ENCODE measurements around the gene TFPI. TPM values are rescaled to one million over a fixed set of nuclear protein-coding genes. Genes with fewer than 3 reads are reported as not detected.

The TFPI gene
- total RNA-seq, 4 donors from 2014 or later: 42.6 to 141 (median 66.1) TPM

DNA sequence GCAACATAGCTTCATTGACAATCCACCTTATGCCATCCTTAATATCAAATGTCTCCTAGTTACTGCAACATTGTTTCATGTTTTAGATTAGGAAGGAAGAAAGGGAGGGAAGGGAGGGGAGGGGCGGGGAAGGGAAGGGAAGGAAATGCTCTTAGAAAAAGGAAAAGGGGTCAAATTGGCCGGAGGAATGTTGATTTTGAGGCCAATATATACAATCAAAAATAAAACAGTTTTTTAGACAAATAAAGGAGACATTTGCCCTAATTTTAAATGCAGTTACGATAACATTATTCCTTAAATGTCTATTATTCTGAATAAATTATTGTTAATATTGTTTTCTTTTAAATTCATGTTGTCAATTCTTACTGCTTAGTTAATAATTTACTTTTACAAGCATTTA lies 72.7 kb downstream of the TFPI start:
- Histone ChIP-seq H3K27me3 (no peaks in the 10 kb centered on the region), H3K4me3 (no peak overlapping the region), H3K27ac (no peak overlapping the region), H3K9me3 (no peaks in the 10 kb centered on the region), H3K36me3 (peaks cover 0 to 16% of the 10 kb centered on the region in 2 donors), H3K4me1 (no peaks in the 10 kb centered on the region)
- ATAC-seq: no peak
- 63 to 74% methylated on average over 3 of the region's 3 CpGs for WGBS, 2 donors (ENCODE audit: low coverage in 1 of 2)
- TF ChIP-seq EP300 (IDR thresholded peaks at IDR 0.05) (no peak), POLR2AphosphoS5 (IDR thresholded peaks at IDR 0.05) (no peak), POLR2A (IDR thresholded peaks at IDR 0.05) (no peak)
- TF ChIP-seq, protein P1, sequence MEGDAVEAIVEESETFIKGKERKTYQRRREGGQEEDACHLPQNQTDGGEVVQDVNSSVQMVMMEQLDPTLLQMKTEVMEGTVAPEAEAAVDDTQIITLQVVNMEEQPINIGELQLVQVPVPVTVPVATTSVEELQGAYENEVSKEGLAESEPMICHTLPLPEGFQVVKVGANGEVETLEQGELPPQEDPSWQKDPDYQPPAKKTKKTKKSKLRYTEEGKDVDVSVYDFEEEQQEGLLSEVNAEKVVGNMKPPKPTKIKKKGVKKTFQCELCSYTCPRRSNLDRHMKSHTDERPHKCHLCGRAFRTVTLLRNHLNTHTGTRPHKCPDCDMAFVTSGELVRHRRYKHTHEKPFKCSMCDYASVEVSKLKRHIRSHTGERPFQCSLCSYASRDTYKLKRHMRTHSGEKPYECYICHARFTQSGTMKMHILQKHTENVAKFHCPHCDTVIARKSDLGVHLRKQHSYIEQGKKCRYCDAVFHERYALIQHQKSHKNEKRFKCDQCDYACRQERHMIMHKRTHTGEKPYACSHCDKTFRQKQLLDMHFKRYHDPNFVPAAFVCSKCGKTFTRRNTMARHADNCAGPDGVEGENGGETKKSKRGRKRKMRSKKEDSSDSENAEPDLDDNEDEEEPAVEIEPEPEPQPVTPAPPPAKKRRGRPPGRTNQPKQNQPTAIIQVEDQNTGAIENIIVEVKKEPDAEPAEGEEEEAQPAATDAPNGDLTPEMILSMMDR (IDR thresholded peaks at IDR 0.05): no peak

DNA sequence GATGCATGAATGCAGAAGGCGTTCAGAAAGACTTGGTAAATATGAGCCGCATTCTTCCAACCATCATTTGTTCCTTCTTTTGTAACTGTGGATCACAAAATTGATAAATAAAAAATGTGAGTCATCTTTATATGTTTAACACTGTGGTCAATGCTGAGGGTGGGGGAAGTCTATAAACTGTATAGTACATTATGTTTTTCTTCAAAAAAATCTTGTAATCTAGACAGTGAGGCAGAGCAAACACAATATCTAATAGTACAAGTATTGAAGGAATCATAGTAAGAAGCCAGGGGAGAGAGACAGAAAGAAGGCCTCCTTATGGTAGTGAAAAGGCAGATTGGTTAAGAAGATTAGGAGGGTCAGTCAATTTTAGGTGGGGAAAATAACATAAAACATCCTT lies 75.5 kb downstream of the TFPI start:
- Histone ChIP-seq H3K27me3 (no peaks in the 10 kb centered on the region), H3K27ac (no peak overlapping the region), H3K4me1 (no peaks in the 10 kb centered on the region), H3K9me3 (no peaks in the 10 kb centered on the region), H3K4me3 (no peak overlapping the region), H3K36me3 (peaks cover 0 to 16% of the 10 kb centered on the region in 2 donors)
- 95% methylated on average over 2 of the region's 2 CpGs for WGBS, 2 donors (ENCODE audit: low coverage in 1 of 2)
- no peak for ATAC-seq
- TF ChIP-seq EP300 (IDR thresholded peaks at IDR 0.05) (no peak), POLR2AphosphoS5 (IDR thresholded peaks at IDR 0.05) (no peak), POLR2A (IDR thresholded peaks at IDR 0.05) (no peak)
- TF ChIP-seq, protein P1 (IDR thresholded peaks at IDR 0.05): no peak

DNA sequence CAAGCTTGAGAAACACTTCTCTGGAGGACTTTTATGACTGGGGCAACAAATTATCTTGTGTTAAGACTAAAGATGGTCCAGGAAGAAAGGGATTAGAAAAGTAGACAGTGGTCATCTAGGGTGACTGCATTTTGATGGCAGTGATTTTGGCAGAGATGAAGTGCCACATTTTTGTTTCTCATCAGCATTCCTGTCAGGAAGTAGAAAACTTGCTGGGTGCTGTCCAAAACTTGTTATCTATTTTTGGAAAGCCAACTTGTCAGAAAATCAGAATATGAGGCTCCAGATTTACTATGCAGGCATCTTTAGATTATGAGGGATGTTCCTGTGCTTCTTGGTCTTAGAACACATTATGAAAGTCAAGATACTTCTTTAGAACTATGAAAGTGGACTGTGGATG lies 77.2 kb downstream of the TFPI start:
- H3K4me1 ChIP-seq: no peaks in the 10 kb centered on the region
- no peak for ATAC-seq
- peaks cover 0 to 11% of the 10 kb centered on the region in 2 donors for H3K36me3 ChIP-seq
- H3K27me3 ChIP-seq: no peaks in the 10 kb centered on the region
- H3K27ac ChIP-seq: no peak overlapping the region
- H3K9me3 ChIP-seq: no peaks in the 10 kb centered on the region
- TF ChIP-seq, protein P1 (IDR thresholded peaks at IDR 0.05): no peak
- TF ChIP-seq EP300 (IDR thresholded peaks at IDR 0.05): no peak
- TF ChIP-seq POLR2AphosphoS5 (IDR thresholded peaks at IDR 0.05): no peak
- TF ChIP-seq POLR2A (IDR thresholded peaks at IDR 0.05): no peak
- H3K4me3 ChIP-seq: no peak overlapping the region

DNA sequence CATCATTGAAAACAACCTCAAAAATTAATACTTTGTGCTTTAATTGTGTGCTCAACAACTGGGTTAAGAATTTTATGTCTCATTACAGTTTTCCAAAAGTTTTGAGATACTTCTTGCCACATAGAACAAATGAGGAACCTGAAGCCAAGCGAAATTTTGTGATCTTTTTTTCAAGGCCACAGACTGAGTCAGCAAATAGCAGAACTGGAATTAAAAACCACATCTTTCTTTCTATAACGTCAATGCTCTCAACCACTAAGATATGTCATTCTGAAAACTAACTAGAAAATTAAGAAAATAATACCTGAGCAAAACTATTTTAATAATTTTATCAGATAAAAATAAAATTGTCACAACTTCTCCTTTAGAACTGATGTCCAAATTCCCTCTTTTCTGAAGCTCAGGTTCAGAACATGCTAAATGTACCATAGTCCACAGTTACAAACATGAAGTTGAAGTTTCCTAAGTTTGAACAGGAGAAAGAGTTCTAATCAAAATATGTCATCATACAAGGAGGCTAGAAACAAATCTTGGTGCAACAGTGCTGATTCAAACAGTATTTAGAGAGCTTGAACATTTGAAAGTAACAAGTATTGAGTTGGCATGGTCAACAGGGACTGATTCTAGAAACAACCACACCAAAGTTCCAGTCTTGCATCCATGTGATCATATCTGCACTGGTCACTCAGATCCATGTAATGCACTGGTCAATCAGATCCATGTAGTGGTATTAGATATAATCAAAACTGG lies 78.6 kb downstream of the TFPI start:
- WGBS, 2 donors (ENCODE audit: low coverage in 1 of 2): 62 to 86% methylated on average over 2 of the region's 2 CpGs
- Histone ChIP-seq H3K27me3 (no peaks in the 10 kb centered on the region), H3K9me3 (no peaks in the 10 kb centered on the region), H3K4me1 (no peaks in the 10 kb centered on the region), H3K36me3 (peaks cover 0 to 11% of the 10 kb centered on the region in 2 donors), H3K27ac (no peak overlapping the region), H3K4me3 (no peak overlapping the region)
- no peak for ATAC-seq
- no peak for TF ChIP-seq EP300 (IDR thresholded peaks at IDR 0.05)

DNA sequence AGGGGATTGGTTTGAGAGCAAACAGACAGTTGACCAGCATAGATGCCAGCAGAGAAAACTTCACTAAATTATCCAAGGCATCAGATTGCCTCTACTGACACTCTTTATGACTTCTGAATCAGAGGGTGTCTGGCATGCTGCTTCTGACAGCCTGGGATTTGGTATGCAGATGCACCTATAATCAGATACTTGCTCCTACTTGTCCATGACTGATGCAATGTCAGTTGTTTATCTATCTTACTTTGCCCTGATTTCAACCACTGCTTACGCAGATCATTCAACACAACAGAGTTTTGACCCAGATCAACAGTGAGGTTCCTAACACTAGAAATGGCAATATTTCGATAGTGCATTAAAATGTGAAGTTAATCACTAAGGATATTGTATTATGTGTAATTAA lies 83.5 kb downstream of the TFPI start:
- Histone ChIP-seq H3K27ac (no peak overlapping the region), H3K4me1 (no peaks in the 10 kb centered on the region), H3K36me3 (no peaks in the 10 kb centered on the region), H3K4me3 (no peak overlapping the region), H3K27me3 (no peaks in the 10 kb centered on the region), H3K9me3 (no peaks in the 10 kb centered on the region)
- 92 to 97% methylated on average over 2 of the region's 2 CpGs for WGBS, 2 donors (ENCODE audit: low coverage in 1 of 2)
- TF ChIP-seq, protein P1 (IDR thresholded peaks at IDR 0.05): no peak
- TF ChIP-seq POLR2AphosphoS5 (IDR thresholded peaks at IDR 0.05) (no peak), POLR2A (IDR thresholded peaks at IDR 0.05) (no peak), EP300 (IDR thresholded peaks at IDR 0.05) (no peak)
- ATAC-seq: no peak
